Left ventricle myocardium inferior (tissue), 1 donor: ENCODE data around the gene STIM2. TPM values are rescaled to one million over a fixed set of nuclear protein-coding genes. Genes with fewer than 3 reads are reported as not detected.

Source experiments
- DNase-seq: peaks from one replicate; pipeline ENCODE4 v3.0.0-alpha.2; 2020
- H3K27ac ChIP-seq: fragments of 200-600 bp; replicated peaks from 2 replicates; pipeline ENCODE4 v1.8.0; 2021
- H3K27me3 ChIP-seq: fragments of 200-600 bp; 2 replicates; pipeline ENCODE4 v1.8.0; 2021; ENCODE audit warnings: low read depth
- H3K36me3 ChIP-seq: fragments of 200-600 bp; 2 replicates; pipeline ENCODE4 v1.8.0; 2021
- H3K4me1 ChIP-seq: fragments of 200-600 bp; 2 replicates; pipeline ENCODE4 v1.8.0; 2021
- H3K4me3 ChIP-seq: fragments of 200-600 bp; 2 replicates; pipeline ENCODE4 v1.8.0; 2021; ENCODE audit warnings: mild to moderate bottlenecking, moderate library complexity
- H3K9me3 ChIP-seq: fragments of 200-600 bp; replicated peaks from 2 replicates; pipeline ENCODE4 v1.8.0; 2021
- CTCF ChIP-seq: fragments of 200-600 bp; IDR thresholded peaks from 2 replicates; pipeline ENCODE4 v1.8.0; 2021; ENCODE audit warnings: antibody characterized with exemption, mild to moderate bottlenecking, borderline replicate concordance
- intact Hi-C: fragments of 100-400 bp; cut with micrococcal nuclease; formaldehyde crosslinking; loops from one replicate; pipeline ENCODE4 v1.11.0; 2022
- total RNA-seq: library from RNA; stranded (reverse); fragmentation: NEBNext Ultra II Directional; extraction: Animal tissue kit (Norgen Biotek cat#: 25700); gene quantifications from one replicate; pipeline ENCODE4 v1.2.1, GENCODE V29; 2021
- donor health status: DM: no; HTN: yes; CAD: no; lungs with severe emphysema.

STIM2 gene
- total RNA-seq, 1 donor from 2014 or later: 12.2 TPM

GRCh38 chr4:26878794-26879391 lies 18.3 kb downstream of the STIM2 start:
- Histone ChIP-seq H3K4me3 (no peak overlapping the region), H3K4me1 (peaks cover 12% of the 10 kb centered on the region), H3K27me3 (no peaks in the 10 kb centered on the region), H3K36me3 (no peaks in the 10 kb centered on the region), H3K27ac (no peak overlapping the region), H3K9me3 (peaks cover 8% of the 10 kb centered on the region)
- intact Hi-C loops: no loop called here
- DNase-seq: no peak
- TF ChIP-seq CTCF: no peak

- intact Hi-C loops: no loop called here
- Histone ChIP-seq H3K9me3 (peaks cover 8% of the 10 kb centered on the region), H3K4me1 (peaks cover 21% of the 10 kb centered on the region), H3K4me3 (no peak overlapping the region), H3K27ac (no peak overlapping the region), H3K27me3 (no peaks in the 10 kb centered on the region), H3K36me3 (no peaks in the 10 kb centered on the region)
- TF ChIP-seq CTCF: no peak
- DNase-seq: no peak
Measured at GRCh38 chr4:26879805-26880204, 19.2 kb downstream of the STIM2 start.

GRCh38 chr4:26884026-26884425 lies 23.4 kb downstream of the STIM2 start:
- intact Hi-C loops: no loop called here
- no peak overlapping the region for H3K27ac ChIP-seq
- H3K36me3 ChIP-seq: no peaks in the 10 kb centered on the region
- TF ChIP-seq CTCF: no peak
- no peak for DNase-seq
- no peak overlapping the region for H3K4me3 ChIP-seq
- H3K4me1 ChIP-seq: peaks cover 45% of the 10 kb centered on the region
- H3K27me3 ChIP-seq: no peaks in the 10 kb centered on the region
- H3K9me3 ChIP-seq: no peaks in the 10 kb centered on the region

- Histone ChIP-seq H3K9me3 (no peaks in the 10 kb centered on the region), H3K27ac (no peak overlapping the region), H3K4me3 (no peak overlapping the region), H3K4me1 (peaks cover 44% of the 10 kb centered on the region), H3K36me3 (no peaks in the 10 kb centered on the region), H3K27me3 (no peaks in the 10 kb centered on the region)
- no peak for TF ChIP-seq CTCF
- DNase-seq: no peak
- intact Hi-C loops: no loop called here
Measured at GRCh38 chr4:26884486-26884988, 23.9 kb downstream of the STIM2 start.

GRCh38 chr4:26885912-26886274 lies 25.3 kb downstream of the STIM2 start:
- no peak for DNase-seq
- Histone ChIP-seq H3K4me3 (no peak overlapping the region), H3K27ac (no peak overlapping the region), H3K27me3 (no peaks in the 10 kb centered on the region), H3K36me3 (no peaks in the 10 kb centered on the region), H3K4me1 (peaks cover 37% of the 10 kb centered on the region), H3K9me3 (no peaks in the 10 kb centered on the region)
- intact Hi-C loops: no loop called here
- TF ChIP-seq CTCF: no peak
